Right lobe of liver (tissue), 6 donors: ENCODE results near the gene NLRP3. TPM values are rescaled to one million over a fixed set of nuclear protein-coding genes. Genes with fewer than 3 reads are reported as not detected.

ENCODE experiments used
- ATAC-seq, 4 donors: fragments of 200-7000 bp; cut with Tn5 transposase; one replicate each; pipeline ENCODE4 v1.9.1; 2020; ENCODE audit warnings: mild to moderate bottlenecking in 4 of 4, moderate library complexity in 4 of 4
- DNase-seq, 3 donors: peaks; one replicate each; pipeline ENCODE4 v3.0.0-alpha.2; 2020
- H3K27ac ChIP-seq, 3 donors: fragments of 200-600 bp; one replicate each; pipeline ENCODE4 v1.8.0; 2022
- H3K27me3 ChIP-seq, 2 donors: fragments of 200-600 bp; one replicate each; pipeline ENCODE4 v1.8.0; 2022
- H3K36me3 ChIP-seq, 4 donors: fragments of 200-600 bp; sonication (generic) in 1 of 4; one replicate each; pipeline versions ENCODE4 v1.5.1 to v1.8.0; 2017 to 2022; ENCODE audit warnings: control low read depth in 1 of 4
- H3K4me1 ChIP-seq, 4 donors: fragments of 200-600 bp; sonication (generic) in 1 of 4; one replicate each; pipeline versions ENCODE4 v1.5.1 to v1.8.0; 2017 to 2022; ENCODE audit warnings: control low read depth in 1 of 4
- H3K4me3 ChIP-seq, 3 donors: fragments of 200-600 bp; one replicate each; pipeline ENCODE4 v1.8.0; 2022
- H3K9me3 ChIP-seq, 4 donors: fragments of 200-600 bp; sonication (generic) in 1 of 4; one replicate each; pipeline versions ENCODE4 v1.5.1 to v1.8.0; 2017 to 2022; ENCODE audit warnings: control low read depth in 1 of 4
- POLR2A ChIP-seq: fragments of 450-650 bp; IDR thresholded peaks from one replicate; pipeline ENCODE4 v1.6.1; 2017; ENCODE audit warnings: antibody characterized with exemption, mild to moderate bottlenecking
- WGBS: methylation state at CpG from one replicate; pipeline ENCODE4 v1.1.6; 2018; ENCODE audit warnings: low coverage, low lambda C conversion rate; ENCODE audit not compliant: insufficient coverage; ENCODE audit errors: missing lambda C conversion rate; 5-methylcytosine and 5-hydroxymethylcytosine counted together
- intact Hi-C, 2 donors: fragments of 100-400 bp; cut with DNase I; formaldehyde crosslinking; loops; one replicate each; pipeline versions ENCODE4 v1.11.2 to v1.14.1; 2022
- total RNA-seq, 6 experiments: library from RNA; depleted of rRNA in 2 of 6; stranded (reverse); fragments of >200 nt in 2 of 6; fragmentation: NEBNext Ultra II Directional in 3 of 6; extraction: Animal tissue kit (Norgen Biotek cat#: 25700) in 3 of 6; gene quantifications; one replicate each; pipeline versions ENCODE4 v1.1.0 to v1.2.4, GENCODE V29; 2016 to 2023
- TF ChIP-seq, protein P1 (sequence below), 4 donors: fragments of 200-600 bp in 3 of 4; fragments of 450-650 bp in 1 of 4; IDR thresholded peaks; one replicate each; pipeline versions ENCODE4 v1.5.1 to v1.8.0; 2016 to 2022; ENCODE audit warnings: antibody characterized with exemption in 4 of 4, mild to moderate bottlenecking in 2 of 4
- donor health status: DM: no; HTN: yes; CAD: no.
- donor health status: DM: no; HTN: no; CAD: no.
- donor health status: DM: no; HTN: no; CAD: no.
- donor health status: DM: no; HTN: yes; CAD: no.
- donor health status: DM: no; HTN: yes; CAD: no.

NLRP3 gene
- total RNA-seq, 6 experiments from 2014 or later: 0.11 to 2.0 (median 0.62) TPM

DNA sequence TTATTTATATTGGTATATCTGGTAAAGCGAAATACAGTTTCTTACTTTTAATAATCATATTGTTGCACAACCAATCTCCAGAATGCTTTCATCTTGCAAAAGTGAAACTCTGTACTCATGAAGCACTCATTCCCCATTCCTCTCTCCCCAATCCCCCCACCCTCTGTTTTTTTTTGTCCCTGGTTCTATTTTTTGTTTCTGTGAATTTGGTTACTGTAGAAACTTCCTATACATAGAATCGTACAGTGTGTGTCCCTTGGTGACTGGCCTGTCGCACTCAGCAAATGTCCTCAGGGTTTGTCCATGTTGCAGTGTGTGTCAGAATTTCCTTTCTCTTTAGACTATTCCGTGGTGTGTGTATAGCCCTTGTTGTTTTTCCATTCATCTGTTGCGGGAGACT lies 7.9 kb upstream of the NLRP3 start:
- no peaks in the 10 kb centered on the region for H3K4me1 ChIP-seq
- WGBS: 16% methylated on average over 5 of the region's 5 CpGs
- H3K27ac ChIP-seq: no peak overlapping the region
- H3K4me3 ChIP-seq: no peak overlapping the region
- H3K36me3 ChIP-seq: no peaks in the 10 kb centered on the region
- intact Hi-C loops: no loop called here
- ATAC-seq (peak in 1 of 4 donors; percentile 10), DNase-seq (no peak)
- no peaks in the 10 kb centered on the region for H3K9me3 ChIP-seq
- TF ChIP-seq, protein P1, sequence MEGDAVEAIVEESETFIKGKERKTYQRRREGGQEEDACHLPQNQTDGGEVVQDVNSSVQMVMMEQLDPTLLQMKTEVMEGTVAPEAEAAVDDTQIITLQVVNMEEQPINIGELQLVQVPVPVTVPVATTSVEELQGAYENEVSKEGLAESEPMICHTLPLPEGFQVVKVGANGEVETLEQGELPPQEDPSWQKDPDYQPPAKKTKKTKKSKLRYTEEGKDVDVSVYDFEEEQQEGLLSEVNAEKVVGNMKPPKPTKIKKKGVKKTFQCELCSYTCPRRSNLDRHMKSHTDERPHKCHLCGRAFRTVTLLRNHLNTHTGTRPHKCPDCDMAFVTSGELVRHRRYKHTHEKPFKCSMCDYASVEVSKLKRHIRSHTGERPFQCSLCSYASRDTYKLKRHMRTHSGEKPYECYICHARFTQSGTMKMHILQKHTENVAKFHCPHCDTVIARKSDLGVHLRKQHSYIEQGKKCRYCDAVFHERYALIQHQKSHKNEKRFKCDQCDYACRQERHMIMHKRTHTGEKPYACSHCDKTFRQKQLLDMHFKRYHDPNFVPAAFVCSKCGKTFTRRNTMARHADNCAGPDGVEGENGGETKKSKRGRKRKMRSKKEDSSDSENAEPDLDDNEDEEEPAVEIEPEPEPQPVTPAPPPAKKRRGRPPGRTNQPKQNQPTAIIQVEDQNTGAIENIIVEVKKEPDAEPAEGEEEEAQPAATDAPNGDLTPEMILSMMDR (IDR thresholded peaks at IDR 0.05): no peak
- no peak for TF ChIP-seq POLR2A
- H3K27me3 ChIP-seq: no peaks in the 10 kb centered on the region

DNA sequence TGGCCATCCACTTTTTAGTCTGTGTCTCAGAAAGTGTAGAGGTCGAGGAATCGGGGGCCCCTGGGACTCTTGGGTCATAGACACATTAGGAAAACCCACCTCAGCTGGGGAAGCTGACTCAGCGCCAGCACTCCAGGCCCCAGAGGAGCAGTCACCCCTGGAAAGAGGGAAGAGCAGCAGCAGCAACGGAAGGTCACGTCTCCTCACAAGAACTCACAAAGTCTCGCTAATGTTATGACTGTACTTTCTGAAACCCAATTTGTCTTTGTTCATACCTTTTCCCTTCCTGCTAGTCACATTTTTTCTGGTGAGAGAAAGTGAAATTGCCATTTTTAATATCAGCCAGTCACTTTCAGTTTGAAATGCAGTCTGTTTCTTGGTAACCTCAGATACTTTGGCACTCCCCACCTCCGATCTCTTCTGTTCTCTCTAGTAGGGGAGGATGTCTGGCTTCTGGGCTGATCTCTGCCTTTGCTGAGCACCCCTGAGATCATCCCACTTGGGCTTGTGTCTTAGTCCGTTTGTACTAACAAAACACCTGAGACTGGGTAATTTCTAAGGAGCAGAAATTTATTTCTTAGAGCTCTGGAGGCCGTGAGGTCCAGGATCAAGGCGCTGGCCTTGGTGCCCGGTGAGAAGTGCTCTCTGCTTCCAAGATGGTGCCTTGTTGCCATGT lies 6.0 kb upstream of the NLRP3 start:
- H3K36me3 ChIP-seq: no peaks in the 10 kb centered on the region
- H3K4me1 ChIP-seq: no peaks in the 10 kb centered on the region
- WGBS: 60% methylated on average over 7 of the region's 11 CpGs
- ATAC-seq (peak in 2 of 4 donors; percentile 18 to 29), DNase-seq (no peak)
- H3K27ac ChIP-seq: no peak overlapping the region
- no peak for TF ChIP-seq POLR2A
- TF ChIP-seq, protein P1 (IDR thresholded peaks at IDR 0.05): no peak
- intact Hi-C loops: no loop called here
- H3K9me3 ChIP-seq: no peaks in the 10 kb centered on the region
- no peak overlapping the region for H3K4me3 ChIP-seq
- no peaks in the 10 kb centered on the region for H3K27me3 ChIP-seq

GRCh38 chr1:247411621-247412327 lies 4.2 kb upstream of the NLRP3 start:
- H3K4me1 ChIP-seq: no peaks in the 10 kb centered on the region
- DNase-seq (no peak), ATAC-seq (peak in 2 of 4 donors; percentile 29 to 36)
- no peaks in the 10 kb centered on the region for H3K9me3 ChIP-seq
- intact Hi-C loops: no loop called here
- TF ChIP-seq POLR2A: no peak
- TF ChIP-seq, protein P1 (IDR thresholded peaks at IDR 0.05): no peak
- no peak overlapping the region for H3K27ac ChIP-seq
- no peaks in the 10 kb centered on the region for H3K27me3 ChIP-seq
- no peak overlapping the region for H3K4me3 ChIP-seq
- WGBS: 50% methylated on average over 13 of the region's 13 CpGs
- no peaks in the 10 kb centered on the region for H3K36me3 ChIP-seq

- Histone ChIP-seq H3K27me3 (no peaks in the 10 kb centered on the region), H3K4me3 (no peak overlapping the region), H3K4me1 (no peaks in the 10 kb centered on the region), H3K27ac (no peak overlapping the region), H3K36me3 (no peaks in the 10 kb centered on the region), H3K9me3 (no peaks in the 10 kb centered on the region)
- TF ChIP-seq, protein P1 (IDR thresholded peaks at IDR 0.05): no peak
- no peak for TF ChIP-seq POLR2A
- DNase-seq: no peak
- 47% methylated on average over 5 of the region's 5 CpGs for WGBS
- intact Hi-C loops: no loop called here
- peak; percentile 20 to 47 (median 41) for ATAC-seq
Observed at GRCh38 chr1:247417831-247418230, 1.9 kb downstream of the NLRP3 start.
